H1 (cell line): ENCODE data around the gene DCUN1D3. TPM values are rescaled to one million over a fixed set of nuclear protein-coding genes. Genes with fewer than 3 reads are reported as not detected.

ENCODE experiments used
- CTCF ChIA-PET: fragments of 300-600 bp; sonication (Branson Sonifier 250); formaldehyde crosslinking; loops from one replicate; lab custom pipeline; 2021; ENCODE audit not compliant: partially characterized antibody; lab: Charles Lee
- POLR2A ChIA-PET: fragments of 300-600 bp; sonication (Branson Sonifier 250); formaldehyde crosslinking; loops from one replicate; lab custom pipeline; 2021; ENCODE audit warnings: inconsistent platforms; ENCODE audit not compliant: partially characterized antibody; lab: Charles Lee
- DNase-seq, 2 experiments: peaks; one replicate each; pipeline versions ENCODE4 v3.0.0 to v3.0.0-alpha.2; 2010 to 2022; ENCODE audit warnings: low spot score in 2 of 2, low read depth in 1 of 2, mixed read lengths in 1 of 2
- FAIRE-seq: peaks from 2 replicates; lab custom pipeline; 2011; peaks lifted over from hg19 to GRCh38; lab: Jason Lieb, UNC
- H2AFZ ChIP-seq: 2 replicates; pipeline ENCODE4 v1.8.1; 2012; ENCODE audit warnings: low read length, inconsistent platforms
- H2AK5ac ChIP-seq: 2 replicates; pipeline ENCODE4 v1.6.1; 2013; ENCODE audit warnings: low read depth, low read length
- H2BK120ac ChIP-seq: replicated peaks from 2 replicates; pipeline ENCODE3; 2013; ENCODE audit warnings: low read depth, low read length, inconsistent platforms
- H2BK12ac ChIP-seq: 2 replicates; pipeline ENCODE4 v1.6.1; 2013; ENCODE audit warnings: low read depth, low read length
- H2BK15ac ChIP-seq: 2 replicates; pipeline ENCODE4 v1.6.1; 2013; ENCODE audit warnings: low read length
- H2BK20ac ChIP-seq: 2 replicates; pipeline ENCODE4 v1.6.1; 2013; ENCODE audit warnings: low read length
- H2BK5ac ChIP-seq: 2 replicates; pipeline ENCODE4 v1.6.1; 2013; ENCODE audit warnings: low read depth, low read length
- H3K14ac ChIP-seq: 2 replicates; pipeline ENCODE4 v1.6.1; 2013; ENCODE audit warnings: inconsistent platforms; ENCODE audit not compliant: insufficient read length
- H3K18ac ChIP-seq: 2 replicates; pipeline ENCODE4 v1.6.1; 2013; ENCODE audit warnings: low read length; ENCODE audit errors: extremely low read depth
- H3K23ac ChIP-seq: 2 replicates; pipeline ENCODE4 v1.6.1; 2013; ENCODE audit warnings: inconsistent platforms; ENCODE audit not compliant: insufficient read length
- H3K23me2 ChIP-seq: 2 replicates; pipeline ENCODE4 v1.6.1; 2013; ENCODE audit warnings: low read depth, low read length
- H3K27ac ChIP-seq: 2 replicates; pipeline ENCODE4 v1.6.1; 2011; ENCODE audit warnings: low read depth, low read length, inconsistent platforms
- H3K27me3 ChIP-seq, 4 experiments: replicated peaks in 1 of 4; 1 replicate in 1 of 4; 2 replicates in 3 of 4; pipeline versions ENCODE4 v1.6.1 to v1.8.1; 2011 to 2013; ENCODE audit warnings: low read length in 3 of 4, mild to moderate bottlenecking in 3 of 4, inconsistent platforms in 2 of 4, mixed read lengths in 2 of 4, moderate library complexity in 1 of 4; ENCODE audit not compliant: control insufficient read depth in 3 of 4, insufficient read depth in 3 of 4; ENCODE audit errors: extremely low read depth in 1 of 4
- H3K36me3 ChIP-seq, 4 experiments: 2 replicates each; pipeline versions ENCODE4 v1.6.1 to v1.8.1; 2011 to 2013; ENCODE audit warnings: mild to moderate bottlenecking in 4 of 4, low read length in 3 of 4, moderate library complexity in 2 of 4, control low read depth in 1 of 4, inconsistent platforms in 1 of 4; ENCODE audit not compliant: insufficient read depth in 4 of 4, control insufficient read depth in 2 of 4
- H3K4ac ChIP-seq: replicated peaks from 2 replicates; pipeline ENCODE3; 2013; ENCODE audit warnings: low read length, low read depth, mixed read lengths, inconsistent platforms; ENCODE audit not compliant: insufficient read length
- H3K4me1 ChIP-seq, 4 experiments: replicated peaks in 1 of 4; 1 replicate in 1 of 4; 2 replicates in 3 of 4; pipeline versions ENCODE4 v1.6.1 to v1.8.1; 2011 to 2013; ENCODE audit warnings: low read length in 3 of 4, inconsistent platforms in 2 of 4, mixed read lengths in 1 of 4; ENCODE audit not compliant: insufficient read depth in 4 of 4, control insufficient read depth in 3 of 4
- H3K4me2 ChIP-seq, 2 experiments: 2 replicates each; pipeline versions ENCODE4 v1.6.1 to v1.8.1; 2011 to 2013; ENCODE audit warnings: low read depth in 2 of 2, low read length in 2 of 2, control low read depth in 1 of 2, inconsistent platforms in 1 of 2, mild to moderate bottlenecking in 1 of 2; ENCODE audit not compliant: insufficient read depth in 1 of 2
- H3K4me3 ChIP-seq, 4 experiments: fragments of 200-600, 300-600 bp in 1 of 4; sonication (generic), shearing (Covaris generic), sonication (Bioruptor Twin) in 1 of 4; 2 replicates each; pipeline versions ENCODE4 v1.5.1 to v1.8.1; 2011 to 2016; ENCODE audit warnings: low read length in 4 of 4, low read depth in 3 of 4, control low read depth in 2 of 4, inconsistent platforms in 2 of 4, mild to moderate bottlenecking in 2 of 4, mixed read lengths in 1 of 4, moderate library complexity in 1 of 4; ENCODE audit not compliant: insufficient read depth in 2 of 4; ENCODE audit errors: extremely low read depth in 1 of 4
- H3K56ac ChIP-seq: replicated peaks from 2 replicates; pipeline ENCODE3; 2013; ENCODE audit warnings: low read depth, mild to moderate bottlenecking, mixed read lengths, low read length, inconsistent platforms; ENCODE audit not compliant: insufficient read length
- H3K79me1 ChIP-seq: 2 replicates; pipeline ENCODE4 v1.6.1; 2013; ENCODE audit warnings: low read depth, low read length, control low read depth
- H3K79me2 ChIP-seq, 2 experiments: 2 replicates each; pipeline versions ENCODE4 v1.6.1 to v1.8.1; 2012 to 2013; ENCODE audit warnings: low read length in 2 of 2, mild to moderate bottlenecking in 2 of 2, inconsistent platforms in 1 of 2; ENCODE audit not compliant: insufficient read depth in 2 of 2, control insufficient read depth in 1 of 2
- H3K9ac ChIP-seq, 4 experiments: replicated peaks in 1 of 4; 1 replicate in 1 of 4; 2 replicates in 3 of 4; pipeline versions ENCODE4 v1.6.1 to v1.8.1; 2011 to 2013; ENCODE audit warnings: low read depth in 3 of 4, low read length in 3 of 4, control low read depth in 2 of 4, mild to moderate bottlenecking in 2 of 4, moderate library complexity in 2 of 4, inconsistent platforms in 1 of 4; ENCODE audit errors: extremely low read depth in 1 of 4
- H3K9me3 ChIP-seq, 2 experiments: 2 replicates each; pipeline versions ENCODE4 v1.6.1 to v1.8.1; 2012 to 2013; ENCODE audit warnings: mild to moderate bottlenecking in 2 of 2, moderate library complexity in 2 of 2, control low read depth in 1 of 2, inconsistent platforms in 1 of 2, low read depth in 1 of 2, low read length in 1 of 2, mixed read lengths in 1 of 2; ENCODE audit not compliant: insufficient read depth in 2 of 2
- H4K20me1 ChIP-seq, 2 experiments: replicated peaks in 1 of 2; 2 replicates each; pipeline versions ENCODE3 to v1.8.1; 2011 to 2013; ENCODE audit warnings: inconsistent platforms in 2 of 2, low read length in 2 of 2, mild to moderate bottlenecking in 1 of 2; ENCODE audit not compliant: insufficient read depth in 2 of 2, control insufficient read depth in 1 of 2
- H4K5ac ChIP-seq: 2 replicates; pipeline ENCODE4 v1.6.1; 2013; ENCODE audit warnings: low read length, low read depth, mixed read lengths, inconsistent platforms; ENCODE audit not compliant: insufficient read length
- H4K8ac ChIP-seq: 2 replicates; pipeline ENCODE4 v1.8.0; 2013; ENCODE audit warnings: mild to moderate bottlenecking, moderate library complexity, low read length, inconsistent platforms; ENCODE audit not compliant: insufficient read depth; ENCODE audit errors: extremely low read depth
- H4K91ac ChIP-seq: replicated peaks from 2 replicates; pipeline ENCODE3; 2013; ENCODE audit warnings: low read length, mixed read lengths, inconsistent platforms; ENCODE audit not compliant: insufficient read length
- CEBPB ChIP-seq: IDR thresholded peaks from 2 replicates; pipeline ENCODE4 v1.6.1; 2012; ENCODE audit warnings: low read depth, low read length
- JUN ChIP-seq: IDR thresholded peaks from 2 replicates; pipeline ENCODE4 v1.6.1; 2011; ENCODE audit warnings: low read depth, mild to moderate bottlenecking, improper control_type of control experiment, low read length
- KDM4A ChIP-seq: IDR thresholded peaks from one replicate; pipeline ENCODE4 v1.7.1; 2012; ENCODE audit warnings: low read depth, mild to moderate bottlenecking, moderate library complexity, low read length, inconsistent platforms; ENCODE audit not compliant: severe bottlenecking
- MAFK ChIP-seq: IDR thresholded peaks from 2 replicates; pipeline ENCODE4 v1.6.1; 2012; ENCODE audit warnings: low read depth, mild to moderate bottlenecking, improper control_type of control experiment, low read length
- PHF8 ChIP-seq: fragments of 200-600 bp; sonication (generic); conservative IDR thresholded peaks from 2 replicates; pipeline ENCODE4 v1.7.1; 2012; ENCODE audit warnings: low read depth, mild to moderate bottlenecking, inconsistent platforms, low read length, moderate library complexity
- POLR2AphosphoS5 ChIP-seq: IDR thresholded peaks from 2 replicates; pipeline ENCODE4 v1.6.1; 2011; ENCODE audit warnings: low read depth, low read length
- RNF2 ChIP-seq: fragments of 200-900, 300-1000 bp; sonication (generic); IDR thresholded peaks from 2 replicates; pipeline ENCODE4 v1.7.1; 2016; ENCODE audit warnings: borderline replicate concordance, low read depth, mild to moderate bottlenecking, antibody characterized with exemption, low read length; ENCODE audit not compliant: poor library complexity, severe bottlenecking; ENCODE audit errors: missing control alignments
- SP1 ChIP-seq: IDR thresholded peaks from 2 replicates; pipeline ENCODE4 v1.6.1; 2011; ENCODE audit warnings: low read depth, low read length
- TBP ChIP-seq: IDR thresholded peaks from 2 replicates; pipeline ENCODE4 v1.6.1; 2011; ENCODE audit warnings: low read depth, low read length, improper control_type of control experiment
- ZNF274 ChIP-seq: IDR thresholded peaks from 2 replicates; pipeline ENCODE4 v1.7.0; 2012; ENCODE audit warnings: low read length, borderline replicate concordance; ENCODE audit errors: extremely low read depth
- WGBS, 2 experiments: shearing (Covaris generic) in 1 of 2; methylation state at CpG; one replicate each; pipeline versions ENCODE4 v1.1.6 to v1.1.7; 2013 to 2015; ENCODE audit warnings: low lambda C conversion rate in 2 of 2, mixed read lengths in 2 of 2, inconsistent platforms in 1 of 2, low coverage in 1 of 2, missing lambda C conversion rate in 1 of 2; ENCODE audit not compliant: insufficient replicate concordance in 2 of 2, insufficient coverage in 1 of 2, insufficient read length in 1 of 2; ENCODE audit errors: extremely low coverage in 1 of 2, missing lambda C conversion rate in 1 of 2; 5-methylcytosine and 5-hydroxymethylcytosine counted together
- polyA plus RNA-seq, 7 experiments: library from polyadenylated mRNA; depleted of rRNA in 3 of 7; stranded (reverse) in 5 of 7; unstranded in 2 of 7; fragments of >200 nt in 5 of 7; fragments of 200-250 nt in 2 of 7; gene quantifications; 1 replicate in 5 of 7; 2 replicates in 1 of 7; 4 replicates in 1 of 7; pipeline versions ENCODE4 v1.2.1 to v1.2.3, GENCODE V29; 2011 to 2013; ENCODE audit warnings: missing spikeins in 2 of 7, mixed read lengths in 2 of 7
- total RNA-seq: library from RNA; stranded (reverse); fragmentation: NEBNext Ultra II Directional; extraction: Animal tissue kit (Norgen Biotek cat#: 25700); gene quantifications from 2 replicates; pipeline ENCODE4 v1.2.1, GENCODE V29; 2021

The DCUN1D3 gene
- total and polyA plus RNA-seq, 2 of the 8 experiments (the other 6 are each of a cell fraction or from before 2014, with no cell fraction given) = 3.5 to 18.2 TPM

DNA sequence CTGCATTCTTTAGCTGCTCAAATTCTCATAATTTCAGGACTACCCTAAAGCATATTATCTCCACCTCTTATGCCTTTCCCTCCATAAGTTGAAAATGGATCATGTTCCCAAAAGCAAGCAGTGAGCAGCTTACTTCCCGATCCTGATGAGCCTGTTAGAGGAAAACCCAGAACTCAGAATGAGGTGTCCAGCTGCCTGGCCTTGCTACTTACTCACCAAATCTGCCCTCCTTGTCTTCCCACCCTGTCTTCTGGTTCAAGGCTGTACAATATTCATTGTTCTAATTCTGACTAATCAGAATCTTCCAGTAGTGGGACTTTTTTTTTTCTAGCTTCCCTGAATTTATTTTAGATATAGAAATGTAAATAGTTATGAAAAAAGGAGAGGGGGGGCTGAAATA lies 11.2 kb upstream of the DCUN1D3 start:
- Histone ChIP-seq H4K5ac (no peak overlapping the region), H2BK20ac (no peak overlapping the region), H3K9me3 (no peaks in the 10 kb centered on the region), H3K79me1 (no peaks in the 10 kb centered on the region), H3K4me3 (no peak overlapping the region), H2AFZ (no peak overlapping the region), H2BK15ac (no peak overlapping the region), H2BK5ac (no peak overlapping the region), H3K18ac (no peak overlapping the region), H3K27me3 (no peaks in the 10 kb centered on the region; a peak in 1 of 7 replicates), H2BK12ac (no peak overlapping the region), H3K23ac (no peak overlapping the region), H3K4ac (no peak overlapping the region), H3K4me2 (no peak overlapping the region), H3K23me2 (no peaks in the 10 kb centered on the region), H3K56ac (no peak overlapping the region), H2AK5ac (no peak overlapping the region), H4K91ac (no peak overlapping the region), H3K4me1 (no peaks in the 10 kb centered on the region), H4K8ac (no peak overlapping the region), H2BK120ac (no peak overlapping the region), H3K27ac (no peak overlapping the region), H4K20me1 (no peaks in the 10 kb centered on the region), H3K14ac (no peak overlapping the region), H3K36me3 (no peaks in the 10 kb centered on the region), H3K79me2 (no peaks in the 10 kb centered on the region), H3K9ac (no peak overlapping the region)
- ChIA-PET CTCF (interaction anchor here (0.6 to 1.1 kb wide), 2 partner anchors 61 to 278 kb away, joined by 3 to 4 read pairs; no protein-coding TSS in a partner anchor), POLR2A (interaction anchor here (1.4 kb wide), 1 partner anchor 10 kb away, joined by 3 read pairs; no protein-coding TSS in a partner anchor)
- FAIRE-seq (no peak), DNase-seq (no peak)
- WGBS, 2 experiments = 75% methylated on average over 1 of the region's 1 CpG; no CpG with 5 or more reads in 1 of the 2 experiments
- TF ChIP-seq ZNF274 (no peak), KDM4A (no peak), POLR2AphosphoS5 (no peak), CEBPB (no peak), JUN (no peak), MAFK (no peak), PHF8 (no peak), TBP (no peak), SP1 (no peak), RNF2 (no peak)
